Upper lobe of right lung (tissue), 1 donor: ENCODE data around the gene TOR4A. TPM values are rescaled to one million over a fixed set of nuclear protein-coding genes. Genes with fewer than 3 reads are reported as not detected.

Source experiments
- ATAC-seq: fragments of 200-7000 bp; cut with Tn5 transposase; one replicate; pipeline ENCODE4 v1.9.1; 2020; ENCODE audit warnings: mild to moderate bottlenecking, moderate library complexity
- DNase-seq: peaks from one replicate; pipeline ENCODE4 v3.0.0-alpha.2; 2020
- H3K27ac ChIP-seq: fragments of 200-600 bp; one replicate; pipeline ENCODE4 v1.8.0; 2022
- H3K27me3 ChIP-seq: fragments of 200-600 bp; one replicate; pipeline ENCODE4 v1.8.0; 2022; ENCODE audit warnings: mild to moderate bottlenecking
- H3K36me3 ChIP-seq: fragments of 200-600 bp; one replicate; pipeline ENCODE4 v1.8.0; 2022
- H3K4me1 ChIP-seq: fragments of 200-600 bp; one replicate; pipeline ENCODE4 v1.8.0; 2022
- H3K4me3 ChIP-seq: fragments of 200-600 bp; one replicate; pipeline ENCODE4 v1.8.0; 2022; ENCODE audit warnings: mild to moderate bottlenecking
- H3K9me3 ChIP-seq: fragments of 200-600 bp; one replicate; pipeline ENCODE4 v1.8.0; 2022
- CTCF ChIP-seq: fragments of 200-600 bp; IDR thresholded peaks from one replicate; pipeline ENCODE4 v1.8.0; 2022; ENCODE audit warnings: antibody characterized with exemption
- intact Hi-C: fragments of 100-400 bp; cut with DNase I; formaldehyde crosslinking; loops from one replicate; pipeline ENCODE4 v1.11.0; 2022
- total RNA-seq: library from RNA; stranded (reverse); fragmentation: NEBNext Ultra II Directional; extraction: Animal tissue kit (Norgen Biotek cat#: 25700); gene quantifications from one replicate; pipeline ENCODE4 v1.2.1, GENCODE V29; 2021
- donor health status: DM: no; HTN: yes; CAD: no; lungs with severe emphysema.

The TOR4A gene
- total RNA-seq, 1 donor from 2014 or later = 27.4 TPM

- Histone ChIP-seq H3K27ac (no peak overlapping the region), H3K4me3 (no peak overlapping the region), H3K4me1 (peaks cover 9% of the 10 kb centered on the region), H3K27me3 (no peaks in the 10 kb centered on the region), H3K9me3 (no peaks in the 10 kb centered on the region), H3K36me3 (peaks cover 40% of the 10 kb centered on the region)
- ATAC-seq (no peak), DNase-seq (peak; percentile 47)
- intact Hi-C loops = no loop called here
- TF ChIP-seq CTCF = no peak
Measured at GRCh38 chr9:137263506-137263905, 14.0 kb upstream of the TOR4A start.

- no peak for TF ChIP-seq CTCF
- peak; percentile 55 for DNase-seq
Measured at GRCh38 chr9:137264067-137264466, 13.5 kb upstream of the TOR4A start.

GRCh38 chr9:137265496-137266161, 11.9 kb upstream of the TOR4A start:
- Histone ChIP-seq H3K27me3 (no peaks in the 10 kb centered on the region), H3K27ac (no peak overlapping the region), H3K9me3 (no peaks in the 10 kb centered on the region), H3K4me1 (peaks cover 25% of the 10 kb centered on the region), H3K4me3 (no peak overlapping the region), H3K36me3 (peaks cover 38% of the 10 kb centered on the region)
- no peak for TF ChIP-seq CTCF
- intact Hi-C loops = no loop called here
- ATAC-seq (no peak), DNase-seq (peak; percentile 52)

More at GRCh38 chr9:137264067-137264466, 13.5 kb upstream of the TOR4A start:
- intact Hi-C loops = no loop called here
- peaks cover 15% of the 10 kb centered on the region for H3K4me1 ChIP-seq
- no peak overlapping the region for H3K27ac ChIP-seq
- no peak for ATAC-seq
- H3K27me3 ChIP-seq = no peaks in the 10 kb centered on the region
- H3K4me3 ChIP-seq = no peak overlapping the region
- peaks cover 38% of the 10 kb centered on the region for H3K36me3 ChIP-seq
- no peaks in the 10 kb centered on the region for H3K9me3 ChIP-seq

GRCh38 chr9:137266162-137266527, 11.4 kb upstream of the TOR4A start:
- Histone ChIP-seq H3K27ac (no peak overlapping the region), H3K4me3 (no peak overlapping the region), H3K9me3 (no peaks in the 10 kb centered on the region), H3K4me1 (peaks cover 25% of the 10 kb centered on the region), H3K27me3 (no peaks in the 10 kb centered on the region), H3K36me3 (peaks cover 38% of the 10 kb centered on the region)
- TF ChIP-seq CTCF = no peak
- DNase-seq = peak; percentile 61
- ATAC-seq = no peak
- intact Hi-C loops = no loop called here

GRCh38 chr9:137266585-137267453, 10.7 kb upstream of the TOR4A start:
- Histone ChIP-seq H3K36me3 (peaks cover 38% of the 10 kb centered on the region), H3K27ac (no peak overlapping the region), H3K9me3 (no peaks in the 10 kb centered on the region), H3K4me3 (no peak overlapping the region), H3K4me1 (peaks cover 25% of the 10 kb centered on the region), H3K27me3 (no peaks in the 10 kb centered on the region)
- intact Hi-C loops = no loop called here
- DNase-seq (peak; percentile 58), ATAC-seq (no peak)
- TF ChIP-seq CTCF = no peak
